Measurements from ENCODE around the gene ZBP1. TPM values are rescaled to one million over a fixed set of nuclear protein-coding genes. Genes with fewer than 3 reads are reported as not detected.

Gene ZBP1
- total RNA-seq, 1 donor from 2014 or later = not detected

DNA sequence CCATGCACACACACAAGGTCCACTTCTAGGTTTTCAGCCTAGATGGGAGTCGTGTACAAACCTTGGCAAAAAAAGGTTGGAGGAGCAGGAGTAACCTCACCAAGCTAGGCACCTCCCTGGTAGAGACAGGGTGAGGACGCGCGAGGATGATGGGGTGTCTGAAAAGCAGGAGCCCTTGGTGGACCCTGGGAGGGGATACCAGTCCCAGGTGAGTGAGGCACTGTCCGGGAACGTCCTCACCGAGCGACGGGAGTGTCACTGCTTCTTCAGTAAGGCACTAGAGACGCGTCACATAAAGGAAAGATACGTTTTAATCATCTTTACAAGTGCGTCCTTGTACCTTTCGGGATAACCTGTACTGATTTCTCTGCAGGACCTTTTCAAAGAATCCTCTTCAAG lies 29.4 kb upstream of the ZBP1 start:
- DNase-seq (ENCODE audit: low read depth) = no peak
- TF ChIP-seq CTCF (conservative IDR thresholded peaks at IDR 0.05; ENCODE audit: low read depth, low read length) = no peak
- no peak overlapping the region for H3K4me3 ChIP-seq (ENCODE audit: low read depth, low read length)

GRCh38 chr20:57648878-57649616 lies 28.8 kb upstream of the ZBP1 start:
- H3K4me3 ChIP-seq (ENCODE audit: low read depth, low read length) = no peak overlapping the region
- DNase-seq (ENCODE audit: low read depth) = no peak
- TF ChIP-seq CTCF (conservative IDR thresholded peaks at IDR 0.05; ENCODE audit: low read depth, low read length) = no peak

DNA sequence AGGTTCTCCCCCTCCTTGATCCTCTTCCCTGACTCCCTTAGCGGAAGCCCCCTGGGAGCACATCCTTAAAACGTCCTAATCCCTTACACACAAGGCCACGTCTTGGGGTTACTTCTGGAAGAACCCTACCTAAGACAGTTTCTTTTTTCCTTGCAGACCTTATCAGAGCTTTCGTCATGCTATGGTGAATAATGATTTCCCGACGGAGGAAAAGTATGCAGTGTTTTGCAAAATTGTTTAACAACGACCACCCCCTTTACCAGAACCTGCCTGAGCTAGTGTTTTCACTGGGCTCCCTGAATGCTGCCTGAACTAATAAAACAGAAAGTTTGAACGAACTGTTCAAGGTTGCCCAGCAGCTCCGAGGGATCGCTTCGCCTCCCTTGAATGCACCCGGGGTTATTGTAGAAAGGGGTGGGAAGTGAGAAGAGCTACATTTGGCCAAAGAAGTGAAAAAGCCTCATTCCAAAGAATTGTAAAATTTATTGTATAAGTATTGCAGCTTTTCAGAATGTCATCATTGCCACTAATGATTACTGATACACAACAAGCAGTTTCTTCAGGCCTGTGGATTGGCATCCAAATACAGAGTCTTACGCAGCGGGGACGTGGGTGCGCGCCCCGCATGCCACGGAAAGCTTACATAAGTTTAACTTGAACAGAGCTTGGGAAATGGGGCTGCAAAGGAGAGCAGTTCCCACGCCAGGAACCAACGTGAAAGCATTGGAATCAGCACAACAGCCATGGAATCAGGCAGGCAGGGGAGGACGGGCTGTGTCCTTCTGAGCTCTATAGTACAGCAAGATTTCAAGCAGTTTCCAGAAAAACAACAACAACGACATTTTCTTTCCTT lies 27.9 kb upstream of the ZBP1 start:
- no peak for TF ChIP-seq CTCF (conservative IDR thresholded peaks at IDR 0.05; ENCODE audit: low read depth, low read length)
- DNase-seq (ENCODE audit: low read depth) = no peak
- H3K4me3 ChIP-seq (ENCODE audit: low read depth, low read length) = no peak overlapping the region

GRCh38 chr20:57647006-57647932 lies 27.0 kb upstream of the ZBP1 start:
- no peak for DNase-seq (ENCODE audit: low read depth)
- H3K4me3 ChIP-seq (ENCODE audit: low read depth, low read length) = no peak overlapping the region
- TF ChIP-seq CTCF (conservative IDR thresholded peaks at IDR 0.05; ENCODE audit: low read depth, low read length) = no peak

DNA sequence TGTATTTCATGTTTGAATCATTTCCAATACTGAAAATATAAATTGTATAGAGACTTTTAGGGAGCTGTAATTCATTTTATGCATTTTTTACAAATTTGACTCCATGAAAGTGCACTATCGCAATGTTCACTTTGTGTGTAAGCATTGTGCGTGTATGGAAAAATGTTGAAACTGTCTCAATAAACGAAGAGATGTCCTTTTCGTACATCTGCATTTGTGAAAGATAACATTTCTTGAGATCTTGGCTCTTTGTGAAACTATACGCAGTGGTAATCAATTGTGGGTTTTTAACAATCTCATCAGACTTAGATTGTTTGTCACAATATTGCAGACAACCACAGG lies 18.6 kb upstream of the ZBP1 start:
- DNase-seq (ENCODE audit: low read depth) = no peak
- no peak overlapping the region for H3K4me3 ChIP-seq (ENCODE audit: low read depth, low read length)
- TF ChIP-seq CTCF (conservative IDR thresholded peaks at IDR 0.05; ENCODE audit: low read depth, low read length) = no peak

GRCh38 chr20:57638173-57638894 lies 18.1 kb upstream of the ZBP1 start:
- no peak for TF ChIP-seq CTCF (conservative IDR thresholded peaks at IDR 0.05; ENCODE audit: low read depth, low read length)
- DNase-seq (ENCODE audit: low read depth) = peak; percentile 89

More at GRCh38 chr20:57638173-57638894, 18.1 kb upstream of the ZBP1 start:
- H3K4me3 ChIP-seq (ENCODE audit: low read depth, low read length) = no peak overlapping the region

Measured in epithelial cell of proximal tubule (primary cell).